NK-92 (cell line): ENCODE results near the gene NLK.
"Not testable (repeated sequence)": the region's sequence is repeated elsewhere in the genome, so short reads cannot be mapped to it uniquely, and the experiment has no call there.

Experiments
- DNase-seq: peaks from one replicate; lab custom pipeline; 2025; ENCODE audit not compliant: unreplicated experiment; lab: John Stamatoyannopoulos, UW

Gene NLK

DNA sequence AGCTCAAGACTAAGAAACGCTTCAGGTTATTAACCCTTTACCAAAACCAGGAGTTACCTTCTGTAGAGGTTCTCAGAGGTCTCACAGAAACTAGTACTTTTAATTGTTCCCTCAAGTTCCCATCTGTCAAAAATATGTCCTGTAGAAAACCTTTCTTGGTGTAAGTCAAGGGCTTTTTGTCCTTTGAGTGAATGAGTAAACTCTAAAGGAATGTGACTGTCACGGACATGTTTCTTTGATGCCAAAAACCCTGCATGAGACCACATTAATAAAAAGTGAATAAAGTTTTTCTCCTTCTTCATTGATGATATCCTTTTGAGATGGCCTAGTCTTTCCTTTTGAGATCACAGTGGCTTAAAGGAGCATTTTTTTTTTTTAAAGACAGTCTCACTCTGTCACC is 102.9 kb downstream of the NLK start:
- DNase-seq: no peak

DNA sequence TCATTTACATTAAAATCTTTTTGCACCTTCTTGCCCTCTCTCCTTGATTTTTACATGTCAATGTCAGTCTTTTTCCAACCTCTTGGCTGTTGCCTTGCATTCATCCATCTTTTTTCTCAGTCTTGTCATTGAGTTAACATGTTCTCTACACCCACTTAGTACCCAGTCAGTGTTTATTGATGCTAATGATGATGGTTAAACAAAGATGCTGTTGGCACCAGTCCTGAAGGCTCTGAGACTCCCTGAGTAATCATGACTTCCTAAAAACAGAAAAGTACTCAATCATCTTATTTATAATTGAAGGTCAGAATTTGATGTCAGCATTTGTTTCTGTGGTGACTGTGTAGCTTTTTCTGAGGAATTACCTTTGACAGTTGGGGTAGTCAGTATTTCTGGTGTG is 104.5 kb downstream of the NLK start:
- no peak for DNase-seq

DNA sequence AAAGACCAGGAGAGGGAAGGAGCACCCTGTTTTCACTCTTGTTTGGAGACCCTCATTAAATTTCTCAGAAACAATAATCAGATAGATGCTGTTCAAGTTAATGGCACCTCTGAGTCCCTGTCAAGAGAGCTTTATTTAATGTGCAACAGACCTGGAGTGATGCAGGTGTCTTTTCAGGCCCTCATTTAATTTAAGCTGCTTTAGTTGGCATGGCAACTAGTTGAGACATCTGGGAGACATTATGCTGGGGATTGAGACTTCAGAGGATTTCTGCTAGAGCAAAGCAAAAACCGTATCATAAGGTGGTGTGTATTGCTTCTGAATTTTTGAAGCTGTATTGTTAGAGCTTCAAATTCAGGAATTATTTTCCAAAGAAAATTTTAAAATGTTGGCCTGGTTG is 108.5 kb downstream of the NLK start:
- DNase-seq: no peak

DNA sequence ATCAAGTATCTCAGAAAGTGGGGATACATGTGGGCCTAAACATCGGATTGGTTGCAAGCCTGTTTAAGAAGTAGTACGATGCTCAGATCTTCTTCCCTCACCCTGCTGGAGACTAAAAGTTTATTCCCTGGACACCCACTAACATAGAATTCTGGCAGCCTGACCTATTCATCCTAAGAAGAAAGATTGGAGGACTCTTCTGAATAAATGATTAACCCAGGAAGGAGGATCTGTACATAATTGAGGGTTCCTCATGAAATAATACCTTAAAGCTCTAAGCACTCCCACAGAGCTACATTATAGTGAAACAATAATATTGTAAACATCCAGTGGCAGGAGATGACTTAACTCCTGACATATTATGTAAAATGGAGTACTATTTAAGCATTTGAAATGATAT is 111.7 kb downstream of the NLK start:
- DNase-seq: no peak

DNA sequence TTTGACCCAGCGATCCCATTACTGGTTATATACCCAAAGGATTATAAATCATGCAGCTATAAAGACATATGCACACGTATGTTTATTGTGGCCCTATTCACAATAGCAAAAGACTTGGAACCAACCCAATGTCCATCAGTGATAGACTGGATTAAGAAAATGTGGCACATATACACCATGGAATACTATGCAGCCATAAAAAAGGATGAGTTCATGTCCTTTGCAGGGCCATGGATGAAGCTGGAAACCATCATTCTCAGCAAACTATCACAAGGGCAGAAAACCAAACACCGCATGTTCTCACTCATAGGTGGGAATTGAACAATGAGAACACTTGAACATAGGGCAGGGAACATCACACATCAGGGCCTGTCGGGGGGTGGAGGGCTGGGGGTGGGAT is 112.9 kb downstream of the NLK start:
- not testable (repeated sequence) for DNase-seq

DNA sequence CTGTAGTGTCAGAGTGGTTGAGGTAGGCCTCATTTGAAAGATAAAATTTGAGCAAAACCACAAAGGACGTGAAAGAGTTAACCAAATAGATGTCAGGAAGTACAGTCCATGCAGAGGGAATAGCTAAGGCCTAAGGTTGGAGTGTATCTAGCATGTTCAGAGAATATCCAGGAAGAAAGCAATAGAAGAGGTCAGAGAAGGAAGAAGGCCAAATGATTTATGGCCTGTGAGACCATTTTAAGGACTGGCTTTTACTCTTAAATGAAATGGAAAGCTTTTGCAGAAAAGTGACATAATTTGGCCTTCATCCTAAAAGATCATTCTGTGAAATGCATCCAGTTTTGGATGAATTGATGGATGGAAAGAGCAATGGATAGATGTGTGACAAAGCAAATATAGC is 116.5 kb downstream of the NLK start:
- DNase-seq: no peak

DNA sequence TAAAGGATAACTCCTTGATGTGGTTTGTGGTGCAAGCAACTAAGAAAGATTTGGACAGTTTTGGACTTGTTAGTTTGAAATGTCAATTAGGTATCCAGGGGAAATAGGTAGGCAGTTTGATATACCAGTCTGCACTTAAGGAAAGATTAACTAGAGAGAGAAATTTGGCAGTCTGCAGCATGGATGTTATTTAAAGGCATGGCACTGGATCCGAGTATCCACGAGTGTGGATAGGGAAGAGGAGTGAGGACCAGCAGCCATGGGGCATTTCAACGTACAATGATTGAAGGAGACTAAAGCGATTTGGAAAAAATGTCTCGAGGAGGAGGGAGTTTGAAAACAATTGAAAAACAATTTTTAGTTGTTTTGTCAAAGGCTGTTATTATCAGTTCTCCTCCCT is 117.4 kb downstream of the NLK start:
- no peak for DNase-seq

DNA sequence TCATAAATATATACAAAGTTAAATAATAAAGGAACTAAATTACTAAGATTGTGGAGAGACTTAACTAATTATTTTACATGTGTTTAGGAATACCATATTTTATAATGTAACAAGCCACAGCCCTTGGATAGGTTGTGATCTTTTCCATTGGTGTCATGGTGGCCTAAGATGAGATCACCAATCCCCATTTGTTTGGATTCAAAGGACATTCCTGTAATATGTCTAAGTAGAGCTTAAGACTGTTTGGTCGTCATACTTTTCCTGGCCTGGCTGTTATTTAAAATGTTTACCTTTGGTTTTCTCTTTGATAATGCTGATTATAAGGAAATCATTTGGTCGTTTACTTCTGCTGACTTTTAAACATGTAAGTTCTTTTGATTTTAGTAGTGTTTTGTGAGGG is 118.1 kb downstream of the NLK start:
- DNase-seq: no peak

DNA sequence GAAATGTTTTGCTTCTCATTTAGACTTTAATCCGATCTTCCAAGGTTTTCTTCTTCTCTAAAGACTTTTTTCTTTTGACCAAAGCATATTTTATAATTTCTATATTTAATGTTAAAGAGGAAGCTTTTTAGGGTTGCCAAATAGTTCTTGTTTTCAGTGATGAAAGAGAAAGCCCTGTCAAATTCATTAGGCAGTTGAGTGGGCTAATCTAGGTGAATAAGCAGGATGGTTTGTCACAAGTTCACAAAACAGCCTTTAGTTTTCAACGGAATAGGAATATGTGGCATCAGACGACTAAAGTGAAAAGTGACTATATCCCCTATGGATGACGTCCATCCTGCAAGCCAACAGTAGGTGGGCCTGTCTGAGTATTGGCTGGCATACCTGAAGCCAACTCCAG is 118.8 kb downstream of the NLK start:
- no peak for DNase-seq

DNA sequence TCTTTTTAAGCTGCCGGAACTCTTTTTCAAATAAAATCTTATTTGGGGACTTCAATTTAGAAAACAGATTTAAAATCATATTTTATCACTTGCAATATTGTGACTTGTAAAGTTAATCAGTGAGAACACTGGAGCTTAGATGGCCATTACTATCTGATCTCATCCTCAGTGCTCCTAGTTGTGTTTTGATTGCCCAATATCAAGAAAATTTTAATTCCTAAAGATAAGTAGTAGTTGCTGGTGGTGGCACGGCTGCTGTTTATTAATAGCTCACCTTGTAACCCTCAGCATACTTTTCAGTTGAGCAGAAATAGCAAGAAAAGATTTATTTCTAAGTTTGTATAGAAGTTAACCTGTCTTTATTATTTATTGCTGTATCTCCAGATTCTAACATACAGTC is 124.0 kb downstream of the NLK start:
- no peak for DNase-seq

DNA sequence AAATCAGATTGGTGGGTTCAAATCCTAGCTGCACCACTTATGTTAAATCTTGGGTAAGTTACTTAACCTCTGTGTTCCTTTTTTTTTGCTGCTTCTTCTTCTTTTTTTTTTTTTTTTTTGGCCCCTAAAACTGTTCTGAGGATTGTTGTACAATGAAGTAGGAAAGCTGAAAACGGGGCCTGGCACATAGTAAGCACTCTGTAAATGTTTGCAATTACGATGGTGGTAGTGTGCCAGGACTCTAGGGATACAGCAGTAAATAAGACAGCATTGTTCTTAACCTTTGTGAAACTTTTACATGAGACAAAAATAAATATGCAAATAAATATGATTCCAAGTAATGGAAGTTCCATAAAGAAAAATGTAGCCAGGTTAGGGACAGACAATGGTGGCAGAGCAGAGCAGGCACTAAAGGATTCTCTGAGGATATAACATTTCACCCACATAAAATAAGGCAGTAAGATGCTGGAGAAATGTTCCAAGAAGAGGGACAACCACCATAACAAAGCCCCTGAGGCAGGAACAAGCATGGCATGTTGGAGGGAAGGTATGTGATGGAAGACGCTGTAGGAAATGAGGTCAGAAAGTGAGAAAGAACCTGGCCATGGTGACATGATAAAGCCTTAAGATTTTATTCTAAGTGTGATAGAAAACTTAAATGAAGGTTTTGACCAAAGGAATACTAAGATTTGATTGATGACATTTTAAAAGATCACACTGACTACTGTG is 127.3 kb downstream of the NLK start:
- DNase-seq: no peak

DNA sequence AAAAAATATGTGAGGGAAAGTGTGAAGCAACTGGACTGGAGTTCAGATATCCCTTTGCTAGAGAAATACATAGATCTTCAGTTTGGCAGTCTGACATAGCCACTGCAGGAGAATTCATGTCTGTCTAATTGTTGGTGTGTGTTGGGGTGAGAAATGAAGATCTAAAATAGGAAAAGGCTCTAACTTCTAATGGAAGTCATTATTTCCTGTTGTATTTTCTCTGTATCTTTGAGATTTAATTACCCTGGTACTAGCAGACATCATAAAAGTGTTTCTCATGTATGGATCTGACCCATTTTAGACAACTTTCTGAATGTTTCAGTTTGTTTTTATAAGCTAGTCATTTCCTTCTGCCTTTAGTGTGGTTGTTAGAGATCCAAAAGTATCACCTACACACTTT is 128.3 kb downstream of the NLK start:
- DNase-seq: no peak

DNA sequence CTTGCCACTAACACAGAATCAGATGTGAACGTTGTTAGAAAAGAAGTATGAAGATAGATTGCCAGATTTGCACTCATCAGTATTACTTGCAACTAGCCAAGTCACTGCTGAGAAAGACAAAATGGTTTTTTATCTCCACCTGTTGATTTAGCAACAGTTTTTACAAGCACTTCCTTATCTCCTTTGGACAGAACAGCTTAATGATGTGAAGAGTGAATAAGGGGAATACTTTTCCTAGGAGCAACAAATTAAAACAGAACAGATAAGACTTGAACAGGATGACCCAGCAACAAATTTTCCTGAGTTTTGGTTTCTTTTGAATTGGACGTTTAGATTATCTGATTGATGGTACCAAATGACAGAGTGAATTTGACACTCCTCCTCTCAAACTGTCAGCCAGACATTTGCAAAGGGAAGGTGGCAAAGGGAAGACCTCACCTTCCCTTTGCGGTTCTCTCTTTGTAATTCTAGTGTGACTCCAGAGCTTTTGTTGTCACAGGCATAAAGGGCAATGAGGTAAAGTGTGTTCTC is 130.6 kb downstream of the NLK start:
- DNase-seq: no peak

DNA sequence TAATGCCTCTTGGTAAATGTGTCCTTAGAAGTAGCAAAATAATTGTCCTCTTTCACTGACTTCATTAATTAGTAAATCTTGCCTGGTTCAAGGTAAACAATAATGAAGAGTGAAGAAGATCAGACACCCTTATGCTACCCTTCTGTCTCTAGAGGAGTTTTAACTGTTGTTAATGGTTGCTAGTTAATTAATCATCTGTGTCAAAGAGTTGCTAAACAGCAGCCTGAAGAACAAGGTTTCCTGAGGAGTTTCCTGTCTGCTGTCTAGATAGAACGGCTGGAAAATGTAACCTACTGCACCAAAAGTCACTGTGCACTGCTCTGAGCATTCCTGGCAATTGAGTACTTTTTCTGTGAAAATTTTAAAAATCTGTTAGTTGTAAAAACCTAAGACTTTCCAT is 131.3 kb downstream of the NLK start:
- DNase-seq: no peak

DNA sequence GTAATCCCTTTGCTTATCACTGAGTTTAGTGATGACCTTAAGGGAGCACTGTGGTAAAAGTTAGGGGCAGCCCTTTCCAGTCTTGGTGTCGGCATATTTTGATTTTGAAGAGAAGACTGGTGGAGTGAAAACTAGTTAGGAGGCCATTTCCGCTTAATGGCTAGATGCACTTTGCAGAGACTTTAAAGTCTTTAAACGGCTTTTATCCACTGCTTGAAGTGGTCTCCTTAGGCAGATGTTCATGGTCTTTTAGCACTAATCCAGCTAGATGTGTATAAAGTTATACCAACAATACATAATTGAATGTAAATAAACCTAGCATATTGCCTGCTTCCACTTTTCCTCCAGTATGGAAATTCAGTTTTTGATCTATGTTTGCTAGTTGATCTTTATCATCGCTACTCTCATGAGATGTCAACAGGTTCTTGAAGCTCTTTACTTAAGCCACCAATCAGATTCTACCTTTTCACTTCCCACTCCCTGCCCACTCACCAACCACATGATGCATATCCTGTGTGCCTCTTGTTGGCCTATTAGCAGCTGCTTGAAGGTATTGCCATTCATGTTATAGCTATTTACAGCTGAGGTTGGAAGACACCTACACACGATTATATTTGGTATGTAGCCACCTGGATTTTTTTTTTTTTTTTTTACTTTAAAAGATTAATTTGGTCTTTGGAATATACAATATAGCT is 132.0 kb downstream of the NLK start:
- DNase-seq: no peak

DNA sequence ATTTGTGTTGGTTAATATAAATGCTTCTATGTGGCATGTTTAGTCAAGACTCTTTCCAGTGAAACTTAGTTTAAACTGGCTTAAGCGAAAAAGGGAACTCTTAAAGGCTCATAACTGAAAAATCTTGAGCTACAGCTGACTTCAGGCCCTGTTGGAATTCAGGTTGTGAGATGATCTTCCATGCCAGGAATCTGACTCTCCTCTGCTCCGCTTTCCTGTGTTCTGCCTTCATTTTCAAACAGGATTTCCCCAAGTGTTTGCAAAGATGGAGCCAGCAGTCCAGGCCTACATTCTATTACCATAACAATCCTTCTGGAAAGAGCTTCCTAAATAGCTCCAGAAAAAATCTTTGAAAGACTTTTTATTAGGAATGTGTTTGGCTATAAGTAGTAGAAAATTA is 134.9 kb downstream of the NLK start:
- DNase-seq: no peak

DNA sequence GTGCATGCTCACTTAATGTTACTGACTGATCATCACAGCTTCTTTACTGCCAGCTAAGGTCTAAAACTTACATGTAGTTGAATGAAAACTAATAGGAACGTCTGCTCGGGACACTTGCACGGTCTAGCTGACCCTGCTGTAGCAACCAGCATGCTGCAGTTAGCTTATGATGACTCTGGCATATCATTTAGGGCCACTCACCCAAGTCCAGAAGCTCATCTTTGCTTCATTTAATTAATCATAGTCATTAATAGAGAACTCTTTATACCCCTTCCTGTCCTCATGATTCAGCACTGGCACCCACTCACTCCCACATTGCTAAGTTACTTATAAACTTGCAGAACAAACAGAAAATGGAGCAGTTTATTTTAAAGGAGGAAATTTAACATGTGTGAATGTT is 136.3 kb downstream of the NLK start:
- DNase-seq: no peak

DNA sequence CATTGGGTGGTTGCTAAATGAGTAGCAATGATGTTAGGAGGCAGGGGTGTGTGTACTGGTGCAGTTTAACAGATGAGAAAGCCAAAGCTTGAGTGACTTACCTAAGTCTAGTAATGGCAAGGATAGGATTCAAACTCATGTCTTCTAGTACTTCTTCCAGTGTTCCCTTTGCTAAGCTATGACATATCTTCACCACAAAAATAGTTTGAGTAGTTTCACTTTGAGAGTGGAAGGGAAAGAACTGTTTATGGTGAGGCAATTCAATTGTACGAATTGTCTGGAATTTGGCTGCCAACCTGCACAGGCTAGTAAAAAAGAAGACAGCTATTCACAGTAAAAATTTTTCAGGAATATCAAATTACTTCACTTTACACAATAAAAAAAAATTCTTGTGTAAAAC is 138.0 kb downstream of the NLK start:
- no peak for DNase-seq

DNA sequence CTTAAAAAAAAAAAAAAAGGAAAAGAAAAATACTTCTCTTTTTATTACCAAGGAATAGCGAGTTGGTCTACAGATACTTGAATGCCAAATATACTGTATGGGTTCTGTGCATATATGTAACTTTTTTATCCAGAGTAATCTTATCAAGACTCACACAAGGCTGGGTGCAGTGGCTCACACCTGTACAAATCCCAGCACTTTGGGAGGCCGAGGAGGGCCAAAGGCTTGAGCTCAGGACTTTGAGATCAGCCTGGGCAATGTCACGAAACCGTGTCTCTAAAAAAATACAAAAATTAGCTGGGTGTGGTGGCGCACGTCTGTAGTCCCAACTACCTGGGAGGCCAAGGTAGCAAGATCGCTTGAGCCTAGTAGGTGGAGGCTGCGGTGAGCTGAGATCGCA is 139.1 kb downstream of the NLK start:
- no peak for DNase-seq

DNA sequence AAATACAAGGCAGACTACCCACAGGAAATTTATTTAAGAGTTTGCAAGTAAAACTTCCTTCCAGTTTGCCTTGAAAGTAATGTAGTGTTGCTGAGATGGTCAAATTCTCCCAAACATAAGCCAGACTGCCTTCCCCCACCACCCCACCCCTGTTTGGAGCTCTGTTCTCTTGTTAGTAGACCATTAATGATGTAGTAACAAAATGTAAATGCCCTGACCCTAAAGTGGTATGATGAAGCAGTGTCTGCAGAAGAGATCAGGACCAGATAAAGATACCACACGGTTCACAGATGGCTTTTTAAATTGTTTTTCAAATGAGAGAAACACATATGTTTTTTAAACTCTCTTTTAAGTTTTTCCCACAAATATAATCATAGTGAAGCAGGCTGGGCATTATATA is 140.1 kb downstream of the NLK start:
- no peak for DNase-seq

DNA sequence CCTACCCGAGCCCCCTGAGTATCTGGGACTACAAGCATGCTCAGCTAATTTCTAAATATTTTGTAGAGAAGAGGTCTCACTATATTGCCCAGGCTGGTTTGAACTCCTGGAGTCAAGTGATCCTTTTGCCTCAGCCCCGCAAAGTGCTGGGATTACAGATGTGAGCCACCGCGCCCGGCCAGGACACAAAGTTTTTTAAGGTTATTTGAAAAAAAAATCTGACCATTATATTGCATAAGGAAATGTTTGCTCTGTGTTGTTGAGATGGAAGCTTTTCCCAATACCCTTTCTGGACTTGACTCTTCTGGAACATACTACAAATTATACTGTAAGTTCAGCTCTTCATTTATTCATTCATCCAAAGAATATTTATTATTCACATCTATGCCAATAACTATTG is 143.2 kb downstream of the NLK start:
- no peak for DNase-seq

DNA sequence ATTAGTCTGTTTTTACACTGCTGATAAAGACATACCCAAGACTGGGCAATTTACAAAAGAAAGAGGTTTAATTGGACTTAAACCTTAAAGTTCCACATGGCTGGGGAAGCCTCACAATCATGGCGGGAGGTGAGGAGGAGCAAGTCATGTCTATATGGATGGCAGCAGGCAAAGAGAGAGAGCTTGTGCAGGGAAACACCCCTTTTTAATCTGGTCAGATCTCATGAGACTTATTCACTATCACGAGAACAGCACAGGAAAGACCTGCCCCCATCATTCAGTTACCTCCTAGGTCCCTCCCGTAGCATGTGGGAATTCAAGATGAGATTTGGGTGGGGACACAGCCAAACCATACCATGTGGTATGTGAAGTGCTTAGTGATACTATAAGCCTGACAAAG is 144.0 kb downstream of the NLK start:
- not testable (repeated sequence) for DNase-seq

DNA sequence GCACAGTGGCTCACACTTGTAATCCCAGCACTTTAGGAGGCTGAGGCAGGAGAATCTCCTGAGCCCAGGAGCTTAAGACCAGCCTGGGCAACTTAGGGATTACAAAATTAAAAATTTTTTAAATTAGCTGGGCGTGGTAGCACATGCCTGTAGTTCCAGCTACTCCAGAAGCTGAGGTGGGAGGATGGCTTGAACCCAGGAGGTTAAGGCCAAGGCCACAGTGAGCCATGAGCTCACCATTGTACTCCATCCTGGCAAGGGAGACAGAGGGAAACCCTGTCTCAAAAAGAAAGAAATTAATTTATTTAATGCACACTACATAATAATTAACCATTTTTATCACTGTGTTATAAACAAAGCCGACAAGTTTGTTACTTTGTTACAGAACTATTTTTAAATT is 145.5 kb downstream of the NLK start:
- DNase-seq: no peak
